ENCODE data around the gene SIX2.
A peak's percentile ranks its signal among the peaks of the same experiment; 100 is the strongest.
"Not testable (repeated sequence)": the region's sequence is repeated elsewhere in the genome, so short reads cannot be mapped to it uniquely, and the experiment has no call there.

Gene SIX2

GRCh38 chr2:45043174-45043573 is 33.9 kb upstream of the SIX2 start:
- H3K4me2 ChIP-seq: no peak overlapping the region
- no peak for TF ChIP-seq Cebpa-rat (IDR thresholded peaks at IDR 0.05)
- no peaks in the 10 kb centered on the region for H4K20me1 ChIP-seq
- no peaks in the 10 kb centered on the region for H3K36me3 ChIP-seq
- H3K27me3 ChIP-seq: no peaks in the 10 kb centered on the region
- H3K9ac ChIP-seq: no peak overlapping the region
- H3K4me3 ChIP-seq: no peak overlapping the region
- 0 out of 22 replicates have a peak, but pooled peaks cover 0 to 4% (median 0%) of the 10 kb centered on the region in 11 experiments for H3K9me3 ChIP-seq (replicated peaks in 1 of 11)
- H3K27ac ChIP-seq: no peak overlapping the region
- H3K4me1 ChIP-seq: peaks cover 0 to 26% (median 7%) of the 10 kb centered on the region in 10 experiments; a peak in 10 of 20 replicates

- H3K36me3 ChIP-seq: no peaks in the 10 kb centered on the region
- no peaks in the 10 kb centered on the region for H3K27me3 ChIP-seq
- 0 out of 22 replicates have a peak, but pooled peaks cover 0 to 4% (median 0%) of the 10 kb centered on the region in 11 experiments for H3K9me3 ChIP-seq (replicated peaks in 1 of 11)
- H3K4me2 ChIP-seq: peak overlapping the region in 3 of 11 experiments; percentile 14 to 33 (median 18); a peak in 3 of 22 replicates
- no peak overlapping the region for H3K27ac ChIP-seq
- H4K20me1 ChIP-seq: no peaks in the 10 kb centered on the region
- H3K9ac ChIP-seq: no peak overlapping the region
- H3K4me1 ChIP-seq: peaks cover 0 to 26% (median 7%) of the 10 kb centered on the region in 10 experiments; a peak in 10 of 20 replicates
- no peak for TF ChIP-seq Cebpa-rat (IDR thresholded peaks at IDR 0.05)
- no peak overlapping the region for H3K4me3 ChIP-seq
These were observed 33.1 kb upstream of the SIX2 start for GRCh38 chr2:45042401-45042800.

GRCh38 chr2:45040786-45041185 is 31.5 kb upstream of the SIX2 start:
- no peak overlapping the region for H3K9ac ChIP-seq
- peaks cover 0 to 26% (median 7%) of the 10 kb centered on the region in 10 experiments; a peak in 10 of 20 replicates for H3K4me1 ChIP-seq
- H4K20me1 ChIP-seq: no peaks in the 10 kb centered on the region
- H3K4me2 ChIP-seq: peak overlapping the region in 5 of 11 experiments; percentile 27 to 57 (median 33); a peak in 7 of 22 replicates
- H3K27ac ChIP-seq: no peak overlapping the region
- H3K36me3 ChIP-seq: no peaks in the 10 kb centered on the region
- no peaks in the 10 kb centered on the region for H3K27me3 ChIP-seq
- H3K9me3 ChIP-seq (replicated peaks in 1 of 11): 0 out of 22 replicates have a peak, but pooled peaks cover 0 to 4% (median 0%) of the 10 kb centered on the region in 11 experiments
- TF ChIP-seq Cebpa-rat (IDR thresholded peaks at IDR 0.05): no peak
- no peak overlapping the region for H3K4me3 ChIP-seq

- not testable (repeated sequence) for H3K27me3 ChIP-seq; H3K4me3 ChIP-seq; H4K20me1 ChIP-seq; H3K36me3 ChIP-seq; H3K9ac ChIP-seq; H3K9me3 ChIP-seq (replicated peaks in 1 of 11); H3K27ac ChIP-seq
- Histone ChIP-seq H3K4me1 (peaks cover 0 to 26% (median 7%) of the 10 kb centered on the region in 10 experiments; a peak in 10 of 20 replicates), H3K4me2 (peak overlapping the region in 7 of 11 experiments; percentile 7 to 57 (median 37); a peak in 10 of 22 replicates)
These were observed 30.6 kb upstream of the SIX2 start for GRCh38 chr2:45039804-45040203.

- H4K20me1 ChIP-seq; H3K9ac ChIP-seq; H3K27me3 ChIP-seq; H3K4me2 ChIP-seq; H3K36me3 ChIP-seq; H3K27ac ChIP-seq; H3K9me3 ChIP-seq (replicated peaks in 1 of 11); H3K4me3 ChIP-seq: not testable (repeated sequence)
- H3K4me1 ChIP-seq: peaks cover 0 to 26% (median 7%) of the 10 kb centered on the region in 10 experiments; a peak in 10 of 20 replicates
These were observed 29.6 kb upstream of the SIX2 start for GRCh38 chr2:45038861-45039260.

- TF ChIP-seq Cebpa-rat (IDR thresholded peaks at IDR 0.05): no peak
- Histone ChIP-seq H3K27me3 (no peaks in the 10 kb centered on the region), H3K27ac (no peak overlapping the region), H3K4me1 (peaks cover 0 to 16% (median 0%) of the 10 kb centered on the region in 10 experiments; a peak in 5 of 20 replicates), H3K4me3 (no peak overlapping the region), H3K4me2 (no peak overlapping the region), H3K9ac (no peak overlapping the region), H4K20me1 (no peaks in the 10 kb centered on the region), H3K36me3 (no peaks in the 10 kb centered on the region), H3K9me3 (replicated peaks in 1 of 11) (no peaks in the 10 kb centered on the region)
These were observed 24.1 kb upstream of the SIX2 start for GRCh38 chr2:45033302-45033701.

GRCh38 chr2:45031028-45031427 is 21.8 kb upstream of the SIX2 start:
- peak overlapping the region in 2 of 11 experiments; percentile 1 to 24; a peak in 2 of 22 replicates for H3K4me2 ChIP-seq
- H3K9ac ChIP-seq: no peak overlapping the region
- H3K36me3 ChIP-seq: no peaks in the 10 kb centered on the region
- no peaks in the 10 kb centered on the region for H3K9me3 ChIP-seq (replicated peaks in 1 of 11)
- no peaks in the 10 kb centered on the region for H3K27me3 ChIP-seq
- H4K20me1 ChIP-seq: no peaks in the 10 kb centered on the region
- H3K4me1 ChIP-seq: peaks cover 0 to 29% (median 9%) of the 10 kb centered on the region in 10 experiments; a peak in 12 of 20 replicates
- H3K4me3 ChIP-seq: no peak overlapping the region
- no peak for TF ChIP-seq Cebpa-rat (IDR thresholded peaks at IDR 0.05)
- no peak overlapping the region for H3K27ac ChIP-seq

- Histone ChIP-seq H3K4me1 (peaks cover 0 to 29% (median 9%) of the 10 kb centered on the region in 10 experiments; a peak in 12 of 20 replicates), H3K27me3 (no peaks in the 10 kb centered on the region), H3K4me3 (no peak overlapping the region), H3K9ac (no peak overlapping the region), H3K27ac (no peak overlapping the region), H3K36me3 (no peaks in the 10 kb centered on the region), H3K4me2 (no peak overlapping the region; a peak in 1 of 22 replicates), H4K20me1 (no peaks in the 10 kb centered on the region), H3K9me3 (replicated peaks in 1 of 11) (no peaks in the 10 kb centered on the region)
- TF ChIP-seq Cebpa-rat (IDR thresholded peaks at IDR 0.05): no peak
These were observed 21.3 kb upstream of the SIX2 start for GRCh38 chr2:45030553-45030952.

- no peaks in the 10 kb centered on the region for H3K36me3 ChIP-seq
- no peaks in the 10 kb centered on the region for H4K20me1 ChIP-seq
- H3K9ac ChIP-seq: no peak overlapping the region
- H3K27ac ChIP-seq: no peak overlapping the region
- H3K4me3 ChIP-seq: no peak overlapping the region
- peaks cover 6 to 38% (median 16%) of the 10 kb centered on the region in 10 experiments; a peak in 19 of 20 replicates for H3K4me1 ChIP-seq
- no peaks in the 10 kb centered on the region for H3K9me3 ChIP-seq (replicated peaks in 1 of 11)
- TF ChIP-seq Cebpa-rat (IDR thresholded peaks at IDR 0.05): no peak
- peak overlapping the region in 4 of 11 experiments; percentile 1 to 26 (median 6); a peak in 3 of 22 replicates for H3K4me2 ChIP-seq
- H3K27me3 ChIP-seq: no peaks in the 10 kb centered on the region
These were observed 20.0 kb upstream of the SIX2 start for GRCh38 chr2:45029215-45029614.

- Histone ChIP-seq H3K36me3 (no peaks in the 10 kb centered on the region), H3K4me2 (peak overlapping the region in 7 of 11 experiments; percentile 26 to 68 (median 51); a peak in 12 of 22 replicates), H3K27ac (no peak overlapping the region)
These were observed 19.0 kb upstream of the SIX2 start for GRCh38 chr2:45028276-45028675.

More at GRCh38 chr2:45028276-45028675, 19.0 kb upstream of the SIX2 start:
- no peak for TF ChIP-seq Cebpa-rat (IDR thresholded peaks at IDR 0.05)
- Histone ChIP-seq H3K4me1 (peaks cover 6 to 38% (median 16%) of the 10 kb centered on the region in 10 experiments; a peak in 19 of 20 replicates), H3K9me3 (replicated peaks in 1 of 11) (no peaks in the 10 kb centered on the region), H3K27me3 (no peaks in the 10 kb centered on the region), H3K9ac (no peak overlapping the region), H4K20me1 (no peaks in the 10 kb centered on the region), H3K4me3 (no peak overlapping the region)

Measured in BLaER1 treated with 17β-estradiol and CSF1 and Interleukin-3, amounts not matched to agents 10 nM and 100 nM (cell line).